PC-3 (cell line): ENCODE data around the gene FARP1. TPM values are rescaled to one million over a fixed set of nuclear protein-coding genes. Genes with fewer than 3 reads are reported as not detected.

Source experiments
- ATAC-seq: fragments of 200-7000 bp; cut with Tn5 transposase; 2 replicates; pipeline ENCODE4 v1.9.1; 2020; ENCODE audit warnings: mild to moderate bottlenecking, moderate library complexity
- BruUV-seq: library from RNA; stranded (reverse); fragments of 400-500 nt; replicated peaks from 2 replicates; lab custom pipeline; 2021; lab: Mats Ljungman, UMichigan
- CTCF ChIA-PET: fragments of 300-600 bp; sonication (Branson Sonifier 250); formaldehyde crosslinking; loops from one replicate; lab custom pipeline; 2022; ENCODE audit warnings: antibody characterized with exemption; lab: Charles Lee
- POLR2A ChIA-PET: fragments of 300-600 bp; sonication (Branson Sonifier 250); formaldehyde crosslinking; loops from one replicate; lab custom pipeline; 2022; ENCODE audit warnings: antibody characterized with exemption; ENCODE audit not compliant: unreplicated experiment; lab: Charles Lee
- DNase-seq: peaks from one replicate; pipeline ENCODE4 v3.0.0-alpha.2; 2015
- H2AFZ ChIP-seq: fragments of 300-600 bp; sonication (generic); 2 replicates; pipeline ENCODE4 v1.6.0; 2016; ENCODE audit warnings: antibody characterized with exemption, low read length
- H3F3A ChIP-seq: fragments of 300-600 bp; sonication (generic); one replicate; pipeline ENCODE4 v1.6.0; 2017; ENCODE audit warnings: antibody characterized with exemption, low read length, control low read depth, mild to moderate bottlenecking; ENCODE audit not compliant: unreplicated experiment
- H3K27ac ChIP-seq: fragments of 300-600 bp; sonication (generic); 2 replicates; pipeline ENCODE4 v1.5.1; 2016; ENCODE audit warnings: mild to moderate bottlenecking, low read length
- H3K27me3 ChIP-seq: fragments of 300-600 bp; sonication (generic); 2 replicates; pipeline ENCODE4 v1.6.1; 2016; ENCODE audit warnings: low read length, mixed read lengths
- H3K36me3 ChIP-seq: fragments of 300-600 bp; sonication (generic); 2 replicates; pipeline ENCODE4 v1.6.1; 2016; ENCODE audit warnings: low read depth, mixed run types, low read length, mixed read lengths
- H3K4me1 ChIP-seq: fragments of 300-600 bp; sonication (generic); 2 replicates; pipeline ENCODE4 v1.5.1; 2016; ENCODE audit warnings: low read length; ENCODE audit not compliant: insufficient read depth
- H3K4me2 ChIP-seq: fragments of 300-600 bp; sonication (generic); 2 replicates; pipeline ENCODE4 v1.6.0; 2016; ENCODE audit warnings: low read length
- H3K4me3 ChIP-seq: fragments of 300-600 bp; sonication (generic); 2 replicates; pipeline ENCODE4 v1.5.1; 2016; ENCODE audit warnings: mild to moderate bottlenecking, low read length, mixed read lengths
- H3K79me2 ChIP-seq: fragments of 300-600 bp; sonication (generic); 2 replicates; pipeline ENCODE4 v1.6.1; 2017; ENCODE audit warnings: low read length, mixed read lengths
- H3K9ac ChIP-seq: fragments of 300-600 bp; sonication (generic); 2 replicates; pipeline ENCODE4 v1.6.0; 2016; ENCODE audit warnings: mild to moderate bottlenecking, low read length
- H3K9me2 ChIP-seq: fragments of 300-600 bp; sonication (generic); replicated peaks from 2 replicates; pipeline ENCODE4 v1.6.1; 2016; ENCODE audit warnings: mixed run types, low read length, mixed read lengths
- H3K9me3 ChIP-seq: fragments of 300-600 bp; sonication (generic); 2 replicates; pipeline ENCODE4 v1.6.1; 2016; ENCODE audit warnings: low read length, mixed read lengths
- H4K20me1 ChIP-seq: fragments of 300-600 bp; sonication (generic); 2 replicates; pipeline ENCODE4 v1.6.1; 2016; ENCODE audit warnings: low read length, mixed read lengths
- CTCF ChIP-seq: fragments of 300-600 bp; sonication (generic); conservative IDR thresholded peaks from 2 replicates; pipeline ENCODE4 v1.5.1; 2017; ENCODE audit warnings: antibody characterized with exemption, low read depth, mild to moderate bottlenecking, low read length
- EZH2 ChIP-seq: fragments of 300-600 bp; sonication (generic); IDR thresholded peaks from one replicate; pipeline ENCODE4 v1.6.1; 2017; ENCODE audit warnings: antibody characterized with exemption, mild to moderate bottlenecking, low read length; ENCODE audit not compliant: unreplicated experiment
- EZH2phosphoT487 ChIP-seq: fragments of 300-600 bp; sonication (generic); IDR thresholded peaks from 2 replicates; pipeline ENCODE4 v1.6.1; 2018; ENCODE audit warnings: mild to moderate bottlenecking, antibody characterized with exemption, low read length, borderline replicate concordance
- intact Hi-C: fragments of 100-400 bp; cut with micrococcal nuclease; formaldehyde crosslinking; loops from 2 replicates; pipeline ENCODE4 v1.9.0; 2023
- total RNA-seq: library from RNA; depleted of rRNA; stranded (reverse); fragments of >200 nt; gene quantifications from 2 replicates; pipeline ENCODE4 v1.2.3, GENCODE V29; 2014

Gene FARP1
- total RNA-seq, 1 experiment from 2014 or later, result 18.2 TPM

GRCh38 chr13:98429081-98429480, 286.2 kb downstream of the FARP1 start:
- H3K9me2 ChIP-seq, result no peaks in the 10 kb centered on the region
- no peaks in the 10 kb centered on the region for H3K27me3 ChIP-seq
- ChIA-PET POLR2A (no interaction called here), CTCF (no interaction called here)
- ATAC-seq (no peak), DNase-seq (no peak)
- no peaks in the 10 kb centered on the region for H4K20me1 ChIP-seq
- H3K4me1 ChIP-seq, result no peaks in the 10 kb centered on the region
- H3K4me2 ChIP-seq, result no peak overlapping the region
- TF ChIP-seq EZH2 (no peak), EZH2phosphoT487 (no peak)
- intact Hi-C loops, result no loop called here
- no peaks in the 10 kb centered on the region for H3K9me3 ChIP-seq
- BruUV-seq, result no TSS peak
- H3F3A ChIP-seq, result no peaks in the 10 kb centered on the region
- no peak overlapping the region for H3K4me3 ChIP-seq
- H3K9ac ChIP-seq, result no peak overlapping the region
- H2AFZ ChIP-seq, result no peak overlapping the region
- no peaks in the 10 kb centered on the region for H3K79me2 ChIP-seq
- H3K36me3 ChIP-seq, result no peaks in the 10 kb centered on the region
- no peak overlapping the region for H3K27ac ChIP-seq

DNA sequence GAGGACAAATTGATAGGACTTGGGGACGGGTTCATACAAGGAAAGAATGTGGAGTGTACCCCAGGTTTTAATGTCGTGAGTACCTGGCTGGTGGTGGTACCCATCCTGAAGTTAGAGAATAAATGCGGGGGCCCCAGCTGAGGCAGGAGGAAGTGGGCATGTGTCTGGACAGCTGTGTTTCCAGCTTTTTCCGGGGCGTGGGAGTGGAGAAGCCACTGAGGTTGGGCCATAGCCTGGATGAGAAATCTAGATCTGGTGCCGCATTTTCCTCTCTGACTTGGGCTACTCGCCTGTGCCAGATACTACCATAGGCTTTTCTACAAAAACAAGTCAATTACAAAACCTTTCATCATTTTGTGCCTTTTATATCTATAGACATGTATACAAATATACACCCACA, 286.6 kb downstream of the FARP1 start:
- H3K27ac ChIP-seq, result no peak overlapping the region
- H4K20me1 ChIP-seq, result no peaks in the 10 kb centered on the region
- no peaks in the 10 kb centered on the region for H3F3A ChIP-seq
- no peaks in the 10 kb centered on the region for H3K9me3 ChIP-seq
- no peak overlapping the region for H3K4me2 ChIP-seq
- H3K79me2 ChIP-seq, result no peaks in the 10 kb centered on the region
- H3K4me3 ChIP-seq, result no peak overlapping the region
- H3K36me3 ChIP-seq, result no peaks in the 10 kb centered on the region
- ChIA-PET POLR2A (no interaction called here), CTCF (no interaction called here)
- intact Hi-C loops, result no loop called here
- no TSS peak for BruUV-seq
- H2AFZ ChIP-seq, result no peak overlapping the region
- H3K9me2 ChIP-seq, result no peaks in the 10 kb centered on the region
- H3K27me3 ChIP-seq, result no peaks in the 10 kb centered on the region
- DNase-seq (no peak), ATAC-seq (no peak)
- H3K9ac ChIP-seq, result no peak overlapping the region
- no peaks in the 10 kb centered on the region for H3K4me1 ChIP-seq
- no peak for TF ChIP-seq EZH2
- TF ChIP-seq CTCF, result no peak
- TF ChIP-seq EZH2phosphoT487, result no peak

- Histone ChIP-seq H3F3A (no peaks in the 10 kb centered on the region), H3K4me3 (no peak overlapping the region), H3K27ac (no peak overlapping the region), H3K9me2 (no peaks in the 10 kb centered on the region), H3K4me1 (no peaks in the 10 kb centered on the region), H3K4me2 (no peak overlapping the region), H3K36me3 (no peaks in the 10 kb centered on the region), H3K27me3 (no peaks in the 10 kb centered on the region), H3K79me2 (no peaks in the 10 kb centered on the region), H4K20me1 (no peaks in the 10 kb centered on the region), H2AFZ (no peak overlapping the region), H3K9ac (no peak overlapping the region), H3K9me3 (no peaks in the 10 kb centered on the region)
- intact Hi-C loops, result loop anchor here (5.0 kb wide), 1 partner anchor 288 kb away; the partner anchor contains the start of gene FARP1
- ChIA-PET CTCF (no interaction called here), POLR2A (no interaction called here)
- TF ChIP-seq CTCF, result no peak
- no peak for TF ChIP-seq EZH2
- no peak for TF ChIP-seq EZH2phosphoT487
- ATAC-seq (no peak), DNase-seq (no peak)
- no TSS peak for BruUV-seq
Observed at GRCh38 chr13:98429977-98430736, 287.3 kb downstream of the FARP1 start.
